Measurements from ENCODE around the gene KNDC1.

- TF ChIP-seq CTCF (IDR thresholded peaks at IDR 0.05) (no peak), POLR2AphosphoS5 (IDR thresholded peaks at IDR 0.05) (no peak), POLR2A (IDR thresholded peaks at IDR 0.05) (no peak)
Measured at GRCh38 chr10:133196221-133196915, 36.3 kb downstream of the KNDC1 start.
